Heart right ventricle (tissue), 16 donors: ENCODE data around the gene KCNE3. TPM values are rescaled to one million over a fixed set of nuclear protein-coding genes. Genes with fewer than 3 reads are reported as not detected.

Experiments
- ATAC-seq, 8 donors: fragments of 200-7000 bp; cut with Tn5 transposase; one replicate each; pipeline ENCODE4 v1.9.1; 2020; ENCODE audit warnings: mild to moderate bottlenecking in 8 of 8, moderate library complexity in 8 of 8, moderate number of reproducible peaks in 1 of 8
- DNase-seq, 2 donors: peaks; one replicate each; pipeline ENCODE4 v3.0.0-alpha.2; 2020
- H3K27ac ChIP-seq, 10 donors: fragments of 200-600 bp; sonication (generic) in 2 of 10; one replicate each; pipeline versions ENCODE4 v1.5.0 to v1.8.0; 2020 to 2022; ENCODE audit warnings: mild to moderate bottlenecking in 3 of 10
- H3K27me3 ChIP-seq, 7 donors: fragments of 200-600 bp; one replicate each; pipeline ENCODE4 v1.8.0; 2021 to 2022; ENCODE audit warnings: mild to moderate bottlenecking in 2 of 7
- H3K36me3 ChIP-seq, 9 donors: fragments of 200-600 bp; sonication (generic) in 1 of 9; one replicate each; pipeline versions ENCODE4 v1.5.0 to v1.8.0; 2020 to 2022; ENCODE audit warnings: mild to moderate bottlenecking in 2 of 9
- H3K4me1 ChIP-seq, 9 donors: fragments of 200-600 bp; sonication (generic) in 1 of 9; one replicate each; pipeline versions ENCODE4 v1.5.0 to v1.8.0; 2020 to 2022; ENCODE audit warnings: mild to moderate bottlenecking in 4 of 9
- H3K4me3 ChIP-seq, 10 donors: fragments of 200-600 bp; sonication (generic) in 2 of 10; one replicate each; pipeline versions ENCODE4 v1.5.0 to v1.8.0; 2020 to 2022; ENCODE audit warnings: mild to moderate bottlenecking in 7 of 10, moderate library complexity in 2 of 10
- H3K9me3 ChIP-seq, 11 donors: fragments of 200-600 bp in 10 of 11; sonication (generic) in 2 of 11; one replicate each; pipeline versions ENCODE4 v1.5.0 to v1.8.0; 2013 to 2022; ENCODE audit warnings: mild to moderate bottlenecking in 2 of 11, control low read depth in 1 of 11, moderate library complexity in 1 of 11
- WGBS, 2 donors: extraction: QIAGEN DNeasy Blood & Tissue Kit; methylation state at CpG; one replicate each; pipeline ENCODE4 v1.1.7; 2013; ENCODE audit warnings: inconsistent platforms in 1 of 2; 5-methylcytosine and 5-hydroxymethylcytosine counted together
- intact Hi-C, 10 donors: fragments of 100-400 bp; cut with DNase I; formaldehyde crosslinking; loops; one replicate each; pipeline versions ENCODE4 v1.11.1 to v1.14.2; 2022
- polyA plus RNA-seq, 2 donors: library from polyadenylated mRNA; stranded (reverse); fragments of 200-250 nt; gene quantifications; one replicate each; pipeline ENCODE4 v1.2.3, GENCODE V29; 2013
- total RNA-seq, 10 donors: library from RNA; stranded (reverse); fragmentation: NEBNext Ultra II Directional in 3 of 10; extraction: Animal tissue kit (Norgen Biotek cat#: 25700) in 3 of 10; gene quantifications; one replicate each; pipeline versions ENCODE4 v1.2.1 to v1.2.4, GENCODE V29; 2021 to 2023
- TF ChIP-seq, protein P1 (sequence below), 9 donors: fragments of 200-600 bp; sonication (generic) in 2 of 9; IDR thresholded peaks; one replicate each; pipeline versions ENCODE4 v1.5.0 to v1.8.0; 2021 to 2022; ENCODE audit warnings: antibody characterized with exemption in 9 of 9, mild to moderate bottlenecking in 5 of 9, moderate library complexity in 1 of 9
- donor health status: Arrhythmogenic right ventricular cardiomyopathy.
- donor health status: ischemic (EF 13 %, LVEDD 7.1; RV severe dilation, severe dysfunction).
- donor health status: healthy with polysubstance abuse.
- donor health status: DM: no; HTN: yes; CAD: no.
- donor health status: DM: no; HTN: no; CAD: no.
- donor health status: ischemic (EF 25% LVEDD 6.9; RV normal size, moderate dysfunction).
- donor health status: ischemic (EF 25% LVEDD 5.7; RV mildly dilated, moderate dysfunction).
- donor health status: healthy.
- donor health status: DM: yes; HTN: yes; CAD: no.
- donor health status: Ischemic cardiomyopathy.
- donor health status: ischemic (EF 35%, LVEDD 5.7; RV mildly dilated, moderate dysfunction).
- donor health status: nonischemic (EF 11% LVEDD 7.7; RV severe dilation, severe dysfunction).
- donor health status: DM: yes; HTN: yes; CAD: no.
- donor health status: PGD.
- donor health status: ischemic (EF 29% LVEDD 5.4; RV normal size, mild dysfunction).
- donor health status: nonischemic (EF 23%, LVEDD 6.1; RV moderate dilation, normal function).

The KCNE3 gene
- total and polyA plus RNA-seq, 12 donors, result 1.2 to 7.1 (median 2.6) TPM

- intact Hi-C loops, result loop anchor here in 2 of 10 donors (5.0 to 10.0 kb wide), 2 partner anchors 96 to 242 kb away; partner anchors contain the start of genes CHRDL2 (in 1 of the 2) and PGM2L1 (in 1 of the 2)
- Histone ChIP-seq H3K9me3 (peaks cover 0 to 19% (median 6%) of the 10 kb centered on the region in 11 donors), H3K4me3 (peak within 1 kb of the TSS; percentile 45 to 96 (median 84)), H3K27me3 (no peaks in the 10 kb centered on the region), H3K27ac (peak within 1 kb of the TSS; percentile 93 to 99 (median 98)), H3K4me1 (peaks cover 0 to 20% (median 10%) of the 10 kb centered on the region in 9 donors), H3K36me3 (peaks cover 0 to 15% (median 0%) of the 10 kb centered on the region in 9 donors)
- 0% methylated on average over 94 of the region's 94 CpGs for WGBS, 2 donors
- ATAC-seq, result peak; percentile 98 to 100 (median 99)
- peak; percentile 95 to 97 for DNase-seq
- TF ChIP-seq, protein P1, sequence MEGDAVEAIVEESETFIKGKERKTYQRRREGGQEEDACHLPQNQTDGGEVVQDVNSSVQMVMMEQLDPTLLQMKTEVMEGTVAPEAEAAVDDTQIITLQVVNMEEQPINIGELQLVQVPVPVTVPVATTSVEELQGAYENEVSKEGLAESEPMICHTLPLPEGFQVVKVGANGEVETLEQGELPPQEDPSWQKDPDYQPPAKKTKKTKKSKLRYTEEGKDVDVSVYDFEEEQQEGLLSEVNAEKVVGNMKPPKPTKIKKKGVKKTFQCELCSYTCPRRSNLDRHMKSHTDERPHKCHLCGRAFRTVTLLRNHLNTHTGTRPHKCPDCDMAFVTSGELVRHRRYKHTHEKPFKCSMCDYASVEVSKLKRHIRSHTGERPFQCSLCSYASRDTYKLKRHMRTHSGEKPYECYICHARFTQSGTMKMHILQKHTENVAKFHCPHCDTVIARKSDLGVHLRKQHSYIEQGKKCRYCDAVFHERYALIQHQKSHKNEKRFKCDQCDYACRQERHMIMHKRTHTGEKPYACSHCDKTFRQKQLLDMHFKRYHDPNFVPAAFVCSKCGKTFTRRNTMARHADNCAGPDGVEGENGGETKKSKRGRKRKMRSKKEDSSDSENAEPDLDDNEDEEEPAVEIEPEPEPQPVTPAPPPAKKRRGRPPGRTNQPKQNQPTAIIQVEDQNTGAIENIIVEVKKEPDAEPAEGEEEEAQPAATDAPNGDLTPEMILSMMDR (IDR thresholded peaks at IDR 0.05), result peak in 1 of 9 donors; percentile 16
These were observed 25.8 kb upstream of the KCNE3 start, which contains the start of gene LIPT2 for GRCh38 chr11:74492974-74493790. Gene LIPT2 (minus strand): TSS chr11:74493724. CDS start chr11:74493703, 21 bp downstream.

DNA sequence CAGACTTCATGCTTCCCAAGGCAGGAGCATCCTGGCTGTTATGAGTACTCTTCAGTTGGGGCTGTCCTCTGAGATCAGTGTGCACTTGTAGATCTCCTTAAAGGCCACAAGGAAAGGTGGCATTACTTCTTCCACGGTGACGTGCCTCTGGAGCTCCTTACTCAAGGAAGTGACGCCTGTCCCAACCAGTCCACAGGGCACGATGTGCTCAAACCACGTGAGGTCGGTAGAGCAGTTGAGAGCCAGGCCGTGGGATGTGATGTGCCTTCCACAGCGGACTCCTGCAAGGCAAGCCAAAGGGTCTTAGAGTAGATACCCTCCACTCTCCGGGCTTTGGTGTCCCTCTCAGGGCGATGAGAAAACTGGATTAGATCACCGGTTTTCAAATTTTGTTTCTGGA is 24.7 kb upstream of the KCNE3 start:
- peak overlapping the region in 1 of 10 donors; percentile 96 for H3K4me3 ChIP-seq
- intact Hi-C loops, result loop anchor here in 2 of 10 donors (5.0 to 10.0 kb wide), 2 partner anchors 95 to 243 kb away; partner anchors contain the start of genes CHRDL2 (in 1 of the 2) and PGM2L1 (in 1 of the 2)
- peaks cover 0 to 8% (median 4%) of the 10 kb centered on the region in 11 donors for H3K9me3 ChIP-seq
- no peak overlapping the region for H3K27ac ChIP-seq
- WGBS, 2 donors, result 89 to 93% methylated on average over 11 of the region's 11 CpGs
- no peaks in the 10 kb centered on the region for H3K27me3 ChIP-seq
- DNase-seq, result no peak
- no peak for ATAC-seq
- TF ChIP-seq, protein P1 (IDR thresholded peaks at IDR 0.05), result no peak
- peaks cover 0 to 20% (median 10%) of the 10 kb centered on the region in 9 donors for H3K4me1 ChIP-seq
- peaks cover 0 to 5% (median 0%) of the 10 kb centered on the region in 9 donors for H3K36me3 ChIP-seq

DNA sequence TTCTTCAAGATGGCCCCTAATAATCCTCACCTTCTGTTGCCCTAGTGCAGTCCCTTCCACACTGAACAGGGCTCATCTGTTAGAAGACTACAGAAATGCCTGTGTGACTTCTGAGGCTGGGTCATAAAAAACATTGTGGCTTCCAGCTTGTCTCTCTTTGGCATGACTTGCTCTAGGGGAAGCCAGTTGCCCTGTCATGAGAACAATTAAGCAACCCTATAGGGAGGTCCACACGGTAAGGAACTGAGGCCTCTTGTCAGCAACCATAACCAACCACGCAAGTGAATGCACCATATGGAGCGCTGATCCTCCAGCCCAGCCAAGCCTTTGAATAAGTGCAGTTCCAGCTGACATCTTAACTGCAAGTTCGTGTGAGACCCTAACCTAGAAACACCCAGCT is 23.6 kb upstream of the KCNE3 start:
- Histone ChIP-seq H3K27ac (no peak overlapping the region), H3K4me1 (peaks cover 0 to 20% (median 10%) of the 10 kb centered on the region in 9 donors), H3K36me3 (no peaks in the 10 kb centered on the region), H3K4me3 (no peak overlapping the region), H3K27me3 (no peaks in the 10 kb centered on the region), H3K9me3 (no peaks in the 10 kb centered on the region)
- no peak for ATAC-seq
- 91% methylated on average over 4 of the region's 4 CpGs for WGBS, 2 donors
- TF ChIP-seq, protein P1 (IDR thresholded peaks at IDR 0.05), result no peak
- intact Hi-C loops, result loop anchor here in 2 of 10 donors (5.0 to 10.0 kb wide), 2 partner anchors 94 to 244 kb away; partner anchors contain the start of genes CHRDL2 (in 1 of the 2) and PGM2L1 (in 1 of the 2)
- no peak for DNase-seq

DNA sequence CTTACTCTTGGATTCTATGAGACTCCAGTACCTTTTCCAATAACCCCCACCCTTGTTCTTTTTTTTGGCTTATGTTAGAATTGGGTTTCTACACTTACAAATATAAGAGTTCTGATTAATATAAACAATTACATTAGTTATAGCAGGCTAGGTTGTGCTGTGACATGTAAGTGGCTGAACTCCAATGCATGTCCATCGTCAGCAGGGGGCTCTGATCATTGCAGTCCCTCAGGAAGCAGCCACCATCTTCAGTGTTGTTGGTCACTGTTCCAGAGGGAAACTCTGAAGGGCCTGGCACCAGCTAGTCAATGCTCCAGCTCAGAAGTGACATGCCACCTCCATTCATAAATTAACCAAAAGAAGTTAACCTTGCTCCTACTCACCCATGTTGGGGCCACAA is 20.5 kb upstream of the KCNE3 start:
- H3K9me3 ChIP-seq, result no peaks in the 10 kb centered on the region
- H3K4me1 ChIP-seq, result peaks cover 0 to 8% (median 4%) of the 10 kb centered on the region in 9 donors
- TF ChIP-seq, protein P1 (IDR thresholded peaks at IDR 0.05), result peak in 1 of 9 donors; percentile 27
- H3K4me3 ChIP-seq, result no peak overlapping the region
- WGBS, 2 donors, result 69 to 81% methylated on average over 1 of the region's 1 CpG
- no peaks in the 10 kb centered on the region for H3K36me3 ChIP-seq
- intact Hi-C loops, result no loop called here
- DNase-seq (no peak), ATAC-seq (no peak)
- H3K27me3 ChIP-seq, result no peaks in the 10 kb centered on the region
- no peak overlapping the region for H3K27ac ChIP-seq
